Stimulated activated naive B cell treated with anti-CD40 and anti-IgM and Interleukin-4, amounts not matched to agents 10 μg/mL and 1 μg/mL and 100 μg/mL, for 72 hours (primary cell): ENCODE results near the gene NPC1.

Source experiments
- ATAC-seq, 2 donors: fragments of 150-1000 bp; cut with Tn5 transposase; replicated peaks; 2 replicates each; pipeline ENCODE4 v1.10.0; 2021; ENCODE audit warnings: moderate library complexity in 1 of 2
- DNase-seq: peaks from one replicate; pipeline ENCODE4 v3.0.0; 2021
- H3K27ac Mint-ChIP-seq: one replicate; pipeline ENCODE4 v1.8.0; 2022; ENCODE audit warnings: mild to moderate bottlenecking, mixed read lengths
- H3K27me3 Mint-ChIP-seq, 2 donors: one replicate each; pipeline ENCODE4 v1.8.0; 2022; ENCODE audit warnings: mixed read lengths in 2 of 2
- H3K36me3 Mint-ChIP-seq, 2 donors: one replicate each; pipeline ENCODE4 v1.8.0; 2022; ENCODE audit warnings: mixed read lengths in 2 of 2, mild to moderate bottlenecking in 1 of 2
- H3K4me1 Mint-ChIP-seq, 2 donors: one replicate each; pipeline ENCODE4 v1.8.0; 2022; ENCODE audit warnings: mixed read lengths in 2 of 2, mild to moderate bottlenecking in 1 of 2
- H3K4me3 Mint-ChIP-seq, 2 donors: one replicate each; pipeline ENCODE4 v1.8.0; 2022; ENCODE audit warnings: mild to moderate bottlenecking in 2 of 2, mixed read lengths in 2 of 2, moderate library complexity in 1 of 2
- H3K9me3 Mint-ChIP-seq, 2 donors: one replicate each; pipeline ENCODE4 v1.8.0; 2022; ENCODE audit warnings: mixed read lengths in 2 of 2, mild to moderate bottlenecking in 1 of 2

NPC1 gene

GRCh38 chr18:23539296-23539695, 47.0 kb downstream of the NPC1 start:
- H3K27ac Mint-ChIP-seq, result no peak overlapping the region
- H3K4me1 Mint-ChIP-seq, result peaks cover 24 to 38% of the 10 kb centered on the region in 2 donors
- ATAC-seq, result peak; percentile 24 to 50
- H3K27me3 Mint-ChIP-seq, result no peaks in the 10 kb centered on the region
- peaks cover 64 to 73% of the 10 kb centered on the region in 2 donors for H3K36me3 Mint-ChIP-seq
- peak overlapping the region in 1 of 2 donors; percentile 47 for H3K4me3 Mint-ChIP-seq
- H3K9me3 Mint-ChIP-seq, result no peaks in the 10 kb centered on the region
- DNase-seq, result no peak

- H3K4me1 Mint-ChIP-seq, result peaks cover 24 to 38% of the 10 kb centered on the region in 2 donors
- H3K9me3 Mint-ChIP-seq, result no peaks in the 10 kb centered on the region
- H3K36me3 Mint-ChIP-seq, result peaks cover 62 to 71% of the 10 kb centered on the region in 2 donors
- DNase-seq, result no peak
- ATAC-seq, result no peak
- no peak overlapping the region for H3K4me3 Mint-ChIP-seq
- no peak overlapping the region for H3K27ac Mint-ChIP-seq
- H3K27me3 Mint-ChIP-seq, result no peaks in the 10 kb centered on the region
These were observed 47.4 kb downstream of the NPC1 start for GRCh38 chr18:23538870-23539269.

- Mint-ChIP-seq H3K27ac (no peak overlapping the region), H3K36me3 (peaks cover 59 to 67% of the 10 kb centered on the region in 2 donors), H3K27me3 (no peaks in the 10 kb centered on the region), H3K4me1 (peaks cover 24 to 38% of the 10 kb centered on the region in 2 donors), H3K9me3 (no peaks in the 10 kb centered on the region), H3K4me3 (no peak overlapping the region)
- no peak for DNase-seq
- ATAC-seq, result no peak
These were observed 48.3 kb downstream of the NPC1 start for GRCh38 chr18:23538001-23538400.

- Mint-ChIP-seq H3K9me3 (no peaks in the 10 kb centered on the region), H3K27ac (no peak overlapping the region), H3K4me3 (no peak overlapping the region), H3K36me3 (peaks cover 52 to 67% of the 10 kb centered on the region in 2 donors), H3K4me1 (peaks cover 23 to 33% of the 10 kb centered on the region in 2 donors), H3K27me3 (no peaks in the 10 kb centered on the region)
- ATAC-seq (no peak), DNase-seq (no peak)
These were observed 49.0 kb downstream of the NPC1 start for GRCh38 chr18:23537274-23537673.

- no peaks in the 10 kb centered on the region for H3K9me3 Mint-ChIP-seq
- no peak overlapping the region for H3K4me3 Mint-ChIP-seq
- H3K4me1 Mint-ChIP-seq, result peaks cover 19 to 26% of the 10 kb centered on the region in 2 donors
- no peaks in the 10 kb centered on the region for H3K27me3 Mint-ChIP-seq
- DNase-seq (no peak), ATAC-seq (no peak)
- peak overlapping the region; percentile 47 for H3K27ac Mint-ChIP-seq
- peaks cover 52 to 68% of the 10 kb centered on the region in 2 donors for H3K36me3 Mint-ChIP-seq
These were observed 50.1 kb downstream of the NPC1 start for GRCh38 chr18:23536204-23536603.

GRCh38 chr18:23534276-23534675, 52.0 kb downstream of the NPC1 start:
- Mint-ChIP-seq H3K4me1 (peaks cover 11 to 16% of the 10 kb centered on the region in 2 donors), H3K27me3 (no peaks in the 10 kb centered on the region), H3K36me3 (peaks cover 51 to 71% of the 10 kb centered on the region in 2 donors), H3K4me3 (no peak overlapping the region), H3K27ac (no peak overlapping the region), H3K9me3 (no peaks in the 10 kb centered on the region)
- no peak for ATAC-seq
- DNase-seq, result no peak

- Mint-ChIP-seq H3K36me3 (peaks cover 50 to 69% of the 10 kb centered on the region in 2 donors), H3K9me3 (no peaks in the 10 kb centered on the region), H3K27ac (peak overlapping the region; percentile 84), H3K4me1 (peaks cover 8 to 17% of the 10 kb centered on the region in 2 donors), H3K4me3 (no peak overlapping the region), H3K27me3 (no peaks in the 10 kb centered on the region)
- DNase-seq (no peak), ATAC-seq (no peak)
These were observed 53.5 kb downstream of the NPC1 start for GRCh38 chr18:23532848-23533247.

GRCh38 chr18:23531912-23532311, 54.4 kb downstream of the NPC1 start:
- H3K4me1 Mint-ChIP-seq, result peaks cover 8 to 17% of the 10 kb centered on the region in 2 donors

GRCh38 chr18:23530195-23530594, 56.1 kb downstream of the NPC1 start:
- DNase-seq (no peak), ATAC-seq (no peak)
- H3K36me3 Mint-ChIP-seq, result peaks cover 35 to 64% of the 10 kb centered on the region in 2 donors
- H3K27me3 Mint-ChIP-seq, result no peaks in the 10 kb centered on the region
- H3K9me3 Mint-ChIP-seq, result no peaks in the 10 kb centered on the region
- peaks cover 8 to 17% of the 10 kb centered on the region in 2 donors for H3K4me1 Mint-ChIP-seq
- no peak overlapping the region for H3K4me3 Mint-ChIP-seq
- H3K27ac Mint-ChIP-seq, result peak overlapping the region; percentile 14

More at GRCh38 chr18:23531912-23532311, 54.4 kb downstream of the NPC1 start:
- Mint-ChIP-seq H3K9me3 (no peaks in the 10 kb centered on the region), H3K36me3 (peaks cover 44 to 68% of the 10 kb centered on the region in 2 donors), H3K27ac (peak overlapping the region; percentile 84), H3K27me3 (no peaks in the 10 kb centered on the region), H3K4me3 (no peak overlapping the region)
- DNase-seq (no peak), ATAC-seq (no peak)

- DNase-seq, result no peak
- Mint-ChIP-seq H3K27me3 (no peaks in the 10 kb centered on the region), H3K27ac (peak overlapping the region; percentile 77), H3K4me1 (peaks cover 8 to 18% of the 10 kb centered on the region in 2 donors), H3K4me3 (no peak overlapping the region), H3K9me3 (no peaks in the 10 kb centered on the region), H3K36me3 (peaks cover 31 to 63% of the 10 kb centered on the region in 2 donors)
- ATAC-seq, result peak; percentile 82 to 91
These were observed 56.7 kb downstream of the NPC1 start for GRCh38 chr18:23529604-23530003.

- Mint-ChIP-seq H3K4me3 (no peak overlapping the region), H3K4me1 (peaks cover 11 to 26% of the 10 kb centered on the region in 2 donors), H3K27me3 (no peaks in the 10 kb centered on the region), H3K36me3 (peaks cover 32 to 66% of the 10 kb centered on the region in 2 donors), H3K27ac (peak overlapping the region; percentile 77), H3K9me3 (no peaks in the 10 kb centered on the region)
- no peak for ATAC-seq
- no peak for DNase-seq
These were observed 57.5 kb downstream of the NPC1 start for GRCh38 chr18:23528580-23529472.

GRCh38 chr18:23526501-23527063, 59.7 kb downstream of the NPC1 start:
- no peak for ATAC-seq
- DNase-seq, result no peak
- H3K9me3 Mint-ChIP-seq, result no peaks in the 10 kb centered on the region
- peaks cover 15 to 39% of the 10 kb centered on the region in 2 donors for H3K4me1 Mint-ChIP-seq
- peak overlapping the region; percentile 25 for H3K27ac Mint-ChIP-seq
- H3K4me3 Mint-ChIP-seq, result no peak overlapping the region
- H3K36me3 Mint-ChIP-seq, result peaks cover 40 to 68% of the 10 kb centered on the region in 2 donors
- H3K27me3 Mint-ChIP-seq, result no peaks in the 10 kb centered on the region

GRCh38 chr18:23524213-23524707, 62.0 kb downstream of the NPC1 start:
- Mint-ChIP-seq H3K4me1 (peaks cover 9 to 35% of the 10 kb centered on the region in 2 donors), H3K9me3 (no peaks in the 10 kb centered on the region), H3K27me3 (no peaks in the 10 kb centered on the region), H3K36me3 (peaks cover 43 to 65% of the 10 kb centered on the region in 2 donors), H3K4me3 (no peak overlapping the region), H3K27ac (no peak overlapping the region)
- no peak for ATAC-seq
- no peak for DNase-seq

GRCh38 chr18:23523429-23524212, 62.7 kb downstream of the NPC1 start:
- peak; percentile 82 to 87 for ATAC-seq
- Mint-ChIP-seq H3K9me3 (no peaks in the 10 kb centered on the region), H3K36me3 (peaks cover 38 to 63% of the 10 kb centered on the region in 2 donors), H3K4me1 (peaks cover 9 to 28% of the 10 kb centered on the region in 2 donors), H3K4me3 (no peak overlapping the region), H3K27me3 (no peaks in the 10 kb centered on the region), H3K27ac (peak overlapping the region; percentile 54)
- DNase-seq, result no peak
